Measurements from ENCODE around the gene DRP2. TPM values are rescaled to one million over a fixed set of nuclear protein-coding genes. Genes with fewer than 3 reads are reported as not detected.

The DRP2 gene
- total RNA-seq, 1 experiment from 2014 or later, result 0.04 TPM

DNA sequence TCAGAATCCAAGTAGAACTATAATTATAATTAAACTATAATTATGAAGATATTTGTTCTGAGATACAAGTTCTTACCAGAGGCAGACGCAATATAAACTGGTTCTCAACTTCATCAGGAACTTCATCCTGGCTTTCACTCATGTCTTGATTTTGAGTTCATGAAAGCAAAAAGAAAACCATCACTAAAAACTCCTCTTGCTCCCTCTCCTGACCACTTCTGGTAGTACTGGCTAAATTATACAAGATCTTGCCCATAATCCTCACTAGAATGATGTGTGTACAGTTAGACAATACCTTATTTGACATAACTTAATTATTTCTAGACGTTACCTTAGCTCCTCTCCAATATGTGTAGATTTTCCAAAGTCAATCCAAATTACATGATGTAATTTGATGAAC lies 67.8 kb downstream of the DRP2 start:
- Mint-ChIP-seq H3K4me1 (no peaks in the 10 kb centered on the region), H3K36me3 (ENCODE audit: insufficient read depth in 1 of 3, low read depth in 3 of 3) (peaks cover 0 to 2% (median 0%) of the 10 kb centered on the region in 3 experiments; a peak in 1 of 7 replicates), H3K27ac (no peak overlapping the region), H3K27me3 (ENCODE audit: low read depth) (no peaks in the 10 kb centered on the region; the same call in 1 of the 2 replicates), H3K9me3 (peaks cover 38 to 54% of the 10 kb centered on the region in 2 experiments), H3K4me3 (no peak overlapping the region)
- no peak overlapping the region for H2BK12ac ChIP-seq (ENCODE audit: insufficient read length, low read depth, low read length)
- no peak overlapping the region for H2BK15ac ChIP-seq (ENCODE audit: low read depth, low read length)
- WGBS (ENCODE audit: extremely low coverage, insufficient read length, low lambda C conversion rate), result no CpG with 5 or more reads among the region's 2 CpGs
- TF ChIP-seq, protein P1, sequence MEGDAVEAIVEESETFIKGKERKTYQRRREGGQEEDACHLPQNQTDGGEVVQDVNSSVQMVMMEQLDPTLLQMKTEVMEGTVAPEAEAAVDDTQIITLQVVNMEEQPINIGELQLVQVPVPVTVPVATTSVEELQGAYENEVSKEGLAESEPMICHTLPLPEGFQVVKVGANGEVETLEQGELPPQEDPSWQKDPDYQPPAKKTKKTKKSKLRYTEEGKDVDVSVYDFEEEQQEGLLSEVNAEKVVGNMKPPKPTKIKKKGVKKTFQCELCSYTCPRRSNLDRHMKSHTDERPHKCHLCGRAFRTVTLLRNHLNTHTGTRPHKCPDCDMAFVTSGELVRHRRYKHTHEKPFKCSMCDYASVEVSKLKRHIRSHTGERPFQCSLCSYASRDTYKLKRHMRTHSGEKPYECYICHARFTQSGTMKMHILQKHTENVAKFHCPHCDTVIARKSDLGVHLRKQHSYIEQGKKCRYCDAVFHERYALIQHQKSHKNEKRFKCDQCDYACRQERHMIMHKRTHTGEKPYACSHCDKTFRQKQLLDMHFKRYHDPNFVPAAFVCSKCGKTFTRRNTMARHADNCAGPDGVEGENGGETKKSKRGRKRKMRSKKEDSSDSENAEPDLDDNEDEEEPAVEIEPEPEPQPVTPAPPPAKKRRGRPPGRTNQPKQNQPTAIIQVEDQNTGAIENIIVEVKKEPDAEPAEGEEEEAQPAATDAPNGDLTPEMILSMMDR (conservative IDR thresholded peaks at IDR 0.05), result peak; percentile 66
- no peaks in the 10 kb centered on the region for H3K4me1 ChIP-seq (ENCODE audit: insufficient read depth, low read length)
- no peak overlapping the region for H2BK20ac ChIP-seq (ENCODE audit: low read depth, low read length, poor library complexity, severe bottlenecking)
- no peak overlapping the region for H3K4ac ChIP-seq (ENCODE audit: low read depth, low read length)
- no peak overlapping the region for H2AK5ac ChIP-seq (ENCODE audit: insufficient read length, low read length)
- H3K18ac ChIP-seq (ENCODE audit: insufficient read length, low read depth, low read length), result no peak overlapping the region
- H3K23ac ChIP-seq (ENCODE audit: insufficient read length, low read depth, low read length), result no peak overlapping the region
- H3K4me2 ChIP-seq (ENCODE audit: insufficient read depth, insufficient read length, low read length), result no peak overlapping the region
- no peak overlapping the region for H3K27ac ChIP-seq (ENCODE audit: insufficient read length, low read depth, low read length)
- no peaks in the 10 kb centered on the region for H4K20me1 ChIP-seq (ENCODE audit: control insufficient read depth, insufficient read depth, insufficient read length)
- no peak overlapping the region for H4K91ac ChIP-seq (ENCODE audit: insufficient read length, low read depth, low read length)
- no peaks in the 10 kb centered on the region for H3K79me2 ChIP-seq (ENCODE audit: insufficient read depth, low read length)
- no peak overlapping the region for H2BK5ac ChIP-seq (ENCODE audit: insufficient read length, low read length)
- H4K8ac ChIP-seq (replicated peaks; ENCODE audit: insufficient read length, low read depth, low read length), result no peak overlapping the region
- H3K23me2 ChIP-seq (ENCODE audit: insufficient read length, low read depth, low read length, poor library complexity, severe bottlenecking), result no peaks in the 10 kb centered on the region
- no peak overlapping the region for H3K9ac ChIP-seq (ENCODE audit: extremely low read depth, insufficient read length, low read length)
- H2BK120ac ChIP-seq (ENCODE audit: low read depth, low read length, poor library complexity, severe bottlenecking), result no peak overlapping the region
- H3K27me3 ChIP-seq (ENCODE audit: insufficient read depth, low read length), result no peaks in the 10 kb centered on the region
- DNase-seq, result no peak
- H3K56ac ChIP-seq (ENCODE audit: insufficient read length, low read depth, low read length), result no peak overlapping the region
- no peak overlapping the region for H3K14ac ChIP-seq (ENCODE audit: insufficient read depth, low read length)
- H2AFZ ChIP-seq (ENCODE audit: low read length), result no peak overlapping the region
- no peak overlapping the region for H3T11ph ChIP-seq (ENCODE audit: low read length)
- H4K5ac ChIP-seq (ENCODE audit: insufficient read length, low read depth, low read length), result no peak overlapping the region
- H3K9me3 ChIP-seq (ENCODE audit: control insufficient read depth, low read depth, low read length), result peaks cover 16% of the 10 kb centered on the region
- no peaks in the 10 kb centered on the region for H3K79me1 ChIP-seq (ENCODE audit: insufficient read depth, low read depth, low read length, poor library complexity, severe bottlenecking)

Measured in H9 (cell line).